Prostate gland (tissue), 2 donors: Measurements from ENCODE around the gene ANKRD16. TPM values are rescaled to one million over a fixed set of nuclear protein-coding genes. Genes with fewer than 3 reads are reported as not detected.
"Not testable (repeated sequence)": the region's sequence is repeated elsewhere in the genome, so short reads cannot be mapped to it uniquely, and the experiment has no call there.

ENCODE experiments used
- DNase-seq: peaks from one replicate; pipeline ENCODE4 v3.0.0-alpha.2; 2019; ENCODE audit warnings: low spot score
- H3K27ac ChIP-seq, 2 donors: fragments of 200-600 bp; sonication (generic); 2 replicates each; pipeline ENCODE4 v1.5.1; 2017 to 2019
- H3K27me3 ChIP-seq: fragments of 200-600 bp; sonication (generic); replicated peaks from 2 replicates; pipeline ENCODE4 v1.5.1; 2019; ENCODE audit not compliant: insufficient read depth
- H3K36me3 ChIP-seq, 2 donors: fragments of 200-600 bp; sonication (generic); 1 replicate in 1 of 2; 2 replicates in 1 of 2; pipeline versions ENCODE4 v1.5.1 to v1.8.1; 2017 to 2019
- H3K4me1 ChIP-seq: fragments of 200-600 bp; sonication (generic); replicated peaks from 2 replicates; pipeline ENCODE4 v1.5.1; 2019
- H3K4me3 ChIP-seq, 2 donors: fragments of 200-600 bp; sonication (generic); 2 replicates each; pipeline ENCODE4 v1.5.1; 2017 to 2019
- H3K9me3 ChIP-seq: fragments of 200-600 bp; sonication (generic); 2 replicates; pipeline ENCODE4 v1.5.1; 2017
- CTCF ChIP-seq, 4 experiments: fragments of 200-600 bp in 2 of 4; fragments of 450-650 bp in 2 of 4; sonication (generic) in 2 of 4; IDR thresholded peaks; 1 replicate in 3 of 4; 2 replicates in 1 of 4; pipeline ENCODE4 v1.5.1; 2016 to 2019; ENCODE audit warnings: antibody characterized with exemption in 4 of 4, mild to moderate bottlenecking in 2 of 4, moderate library complexity in 2 of 4
- POLR2A ChIP-seq: fragments of 450-650 bp; IDR thresholded peaks from one replicate; pipeline ENCODE4 v1.6.1; 2016; ENCODE audit warnings: antibody characterized with exemption, mild to moderate bottlenecking
- POLR2AphosphoS5 ChIP-seq: sonication (generic); formaldehyde crosslinking; IDR thresholded peaks from one replicate; pipeline ENCODE4 v1.6.1; 2017; ENCODE audit warnings: antibody characterized with exemption
- WGBS: methylation state at CpG from one replicate; pipeline ENCODE4 v1.1.5; 2018; 5-methylcytosine and 5-hydroxymethylcytosine counted together
- intact Hi-C: fragments of 100-400 bp; cut with DNase I; formaldehyde crosslinking; loops from one replicate; pipeline ENCODE4 v1.14.2; 2022
- total RNA-seq, 2 donors: library from RNA; depleted of rRNA; stranded (reverse); fragments of >200 nt; gene quantifications; one replicate each; pipeline ENCODE4 v1.1.0, GENCODE V29; 2016

Gene ANKRD16
- total RNA-seq, 2 donors from 2014 or later, result 14.4 to 20.1 TPM

GRCh38 chr10:5915451-5915850, 25.8 kb upstream of the ANKRD16 start:
- peaks cover 5 to 6% of the 10 kb centered on the region in 2 donors for H3K36me3 ChIP-seq
- TF ChIP-seq POLR2AphosphoS5 (no peak), POLR2A (no peak), CTCF (IDR thresholded peaks at IDR 0.05) (no peak)
- H3K27me3 ChIP-seq, result no peaks in the 10 kb centered on the region
- H3K9me3 ChIP-seq, result no peaks in the 10 kb centered on the region
- H3K4me1 ChIP-seq, result no peaks in the 10 kb centered on the region
- intact Hi-C loops, result no loop called here
- 98% methylated on average over 14 of the region's 14 CpGs for WGBS
- DNase-seq, result no peak
- no peak overlapping the region for H3K27ac ChIP-seq
- no peak overlapping the region for H3K4me3 ChIP-seq

GRCh38 chr10:5913736-5914135, 24.0 kb upstream of the ANKRD16 start:
- no peak overlapping the region for H3K4me3 ChIP-seq
- intact Hi-C loops, result no loop called here
- H3K4me1 ChIP-seq, result no peaks in the 10 kb centered on the region
- 95% methylated on average over 4 of the region's 4 CpGs for WGBS
- H3K27ac ChIP-seq, result no peak overlapping the region
- TF ChIP-seq POLR2A, result no peak
- TF ChIP-seq CTCF (IDR thresholded peaks at IDR 0.05), result no peak
- peaks cover 5 to 6% of the 10 kb centered on the region in 2 donors for H3K36me3 ChIP-seq
- no peak for DNase-seq
- H3K27me3 ChIP-seq, result no peaks in the 10 kb centered on the region
- H3K9me3 ChIP-seq, result no peaks in the 10 kb centered on the region

GRCh38 chr10:5911670-5912069, 22.0 kb upstream of the ANKRD16 start:
- no peaks in the 10 kb centered on the region for H3K9me3 ChIP-seq
- H3K36me3 ChIP-seq, result peaks cover 0 to 5% of the 10 kb centered on the region in 2 donors
- H3K27ac ChIP-seq, result no peak overlapping the region
- H3K4me1 ChIP-seq, result no peaks in the 10 kb centered on the region
- no peak for TF ChIP-seq CTCF (IDR thresholded peaks at IDR 0.05)
- TF ChIP-seq POLR2AphosphoS5, result no peak
- TF ChIP-seq POLR2A, result no peak
- no peak overlapping the region for H3K4me3 ChIP-seq
- 98% methylated on average over 4 of the region's 4 CpGs for WGBS
- no peaks in the 10 kb centered on the region for H3K27me3 ChIP-seq
- intact Hi-C loops, result no loop called here
- DNase-seq, result no peak

GRCh38 chr10:5910323-5911100, 20.8 kb upstream of the ANKRD16 start:
- WGBS, result 70% methylated on average over 18 of the region's 18 CpGs
- intact Hi-C loops, result no loop called here
- no peaks in the 10 kb centered on the region for H3K9me3 ChIP-seq
- no peak for DNase-seq
- TF ChIP-seq POLR2AphosphoS5, result peak; percentile 32
- TF ChIP-seq POLR2A, result no peak
- H3K27ac ChIP-seq, result peak overlapping the region; percentile 32 to 37
- no peaks in the 10 kb centered on the region for H3K4me1 ChIP-seq
- H3K4me3 ChIP-seq, result no peak overlapping the region
- H3K27me3 ChIP-seq, result no peaks in the 10 kb centered on the region
- peaks cover 0 to 5% of the 10 kb centered on the region in 2 donors for H3K36me3 ChIP-seq

- H3K4me3 ChIP-seq, intact Hi-C loops, H3K27ac ChIP-seq, DNase-seq, H3K27me3 ChIP-seq, H3K36me3 ChIP-seq, H3K4me1 ChIP-seq, H3K9me3 ChIP-seq: not testable (repeated sequence)
- WGBS, result 78% methylated on average over 7 of the region's 7 CpGs
Observed at GRCh38 chr10:5908676-5909075, 19.0 kb upstream of the ANKRD16 start.

- 100% methylated on average over 5 of the region's 5 CpGs for whole genome bisulfite sequencing
- Histone ChIP-seq H3K4me1 (no peaks in the 10 kb centered on the region), H3K27me3 (no peaks in the 10 kb centered on the region), H3K9me3 (no peaks in the 10 kb centered on the region), H3K36me3 (no peaks in the 10 kb centered on the region), H3K27ac (no peak overlapping the region), H3K4me3 (no peak overlapping the region)
- intact Hi-C loops, result no loop called here
- TF ChIP-seq POLR2AphosphoS5, result no peak
- TF ChIP-seq POLR2A, result no peak
- no peak for TF ChIP-seq CTCF (IDR thresholded peaks at IDR 0.05)
- DNase-seq, result no peak
Observed at GRCh38 chr10:5906651-5907050, 17.0 kb upstream of the ANKRD16 start.
